GM18526 (cell line): ENCODE results near the gene GDPD5.

ENCODE experiments used
- POLR2A ChIP-seq: IDR thresholded peaks from 3 replicates; pipeline ENCODE4 v1.6.1; 2011; ENCODE audit not compliant: insufficient read length; ENCODE audit errors: extremely low read depth

GDPD5 gene

DNA sequence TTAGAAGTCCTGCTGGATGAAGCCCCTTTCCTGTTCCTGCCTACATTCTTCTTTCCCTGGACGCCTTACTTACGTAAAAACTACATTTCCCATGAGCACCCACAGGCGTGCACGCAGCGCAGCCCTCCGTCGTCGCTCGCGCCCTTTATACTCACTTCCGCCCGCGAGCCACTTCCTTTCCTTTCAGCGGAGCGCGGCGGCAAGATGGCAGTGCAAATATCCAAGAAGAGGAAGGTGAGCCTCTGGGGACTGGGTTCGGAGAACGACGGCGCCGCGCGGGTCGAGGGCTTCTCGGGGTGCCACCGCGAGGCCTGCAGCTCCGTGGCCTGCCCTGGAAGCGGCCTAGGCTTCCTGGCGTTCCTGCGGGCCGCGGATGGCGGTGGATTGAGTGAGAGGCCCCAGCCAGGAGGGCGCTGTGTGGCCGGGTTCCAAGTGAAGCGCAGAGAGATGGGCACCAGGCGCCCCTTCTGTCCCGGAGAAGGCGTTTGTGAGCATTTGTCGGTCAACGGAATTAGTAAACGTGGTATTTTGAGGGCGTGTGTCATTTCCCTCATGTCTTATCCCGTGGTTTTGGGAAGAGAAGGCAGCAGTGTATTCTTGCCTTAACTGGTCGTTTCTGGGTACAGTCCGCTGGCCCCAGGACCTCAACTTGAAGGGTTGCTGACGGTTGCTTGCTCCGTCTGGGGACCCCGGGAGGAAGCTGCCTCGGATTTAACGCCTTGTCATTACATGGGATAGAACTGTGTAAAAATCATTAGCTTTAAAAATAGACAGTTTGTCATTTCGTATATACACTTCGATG lies 126.2 kb downstream of the GDPD5 start, which contains the start of gene RPS3:
Gene RPS3, plus strand, starts transcription at position 175 of the 802 bp plus-strand sequence. Its CDS starts 30 bp downstream, at position 205.
- TF ChIP-seq POLR2A, result peak; percentile 98

DNA sequence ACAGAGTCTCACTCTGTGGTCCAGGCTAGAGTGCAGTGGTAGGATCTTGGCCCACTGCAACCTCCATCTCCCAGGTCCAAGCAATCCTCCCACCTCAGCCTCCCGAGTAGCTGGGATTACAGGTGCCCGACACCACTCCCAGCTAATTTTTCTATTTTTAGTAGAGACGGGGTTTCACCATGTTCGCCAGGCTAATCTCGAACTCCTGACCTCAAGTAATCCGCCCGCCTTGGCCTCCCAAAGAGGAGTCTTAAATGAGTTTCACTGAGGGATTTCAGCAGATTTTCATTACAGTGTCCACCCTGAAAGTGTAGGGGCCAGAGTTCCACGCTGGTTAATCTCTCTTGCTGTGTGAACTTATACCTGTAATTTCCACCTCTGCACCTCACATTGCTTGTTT lies 126.8 kb downstream of the GDPD5 start:
- no peak for TF ChIP-seq POLR2A

DNA sequence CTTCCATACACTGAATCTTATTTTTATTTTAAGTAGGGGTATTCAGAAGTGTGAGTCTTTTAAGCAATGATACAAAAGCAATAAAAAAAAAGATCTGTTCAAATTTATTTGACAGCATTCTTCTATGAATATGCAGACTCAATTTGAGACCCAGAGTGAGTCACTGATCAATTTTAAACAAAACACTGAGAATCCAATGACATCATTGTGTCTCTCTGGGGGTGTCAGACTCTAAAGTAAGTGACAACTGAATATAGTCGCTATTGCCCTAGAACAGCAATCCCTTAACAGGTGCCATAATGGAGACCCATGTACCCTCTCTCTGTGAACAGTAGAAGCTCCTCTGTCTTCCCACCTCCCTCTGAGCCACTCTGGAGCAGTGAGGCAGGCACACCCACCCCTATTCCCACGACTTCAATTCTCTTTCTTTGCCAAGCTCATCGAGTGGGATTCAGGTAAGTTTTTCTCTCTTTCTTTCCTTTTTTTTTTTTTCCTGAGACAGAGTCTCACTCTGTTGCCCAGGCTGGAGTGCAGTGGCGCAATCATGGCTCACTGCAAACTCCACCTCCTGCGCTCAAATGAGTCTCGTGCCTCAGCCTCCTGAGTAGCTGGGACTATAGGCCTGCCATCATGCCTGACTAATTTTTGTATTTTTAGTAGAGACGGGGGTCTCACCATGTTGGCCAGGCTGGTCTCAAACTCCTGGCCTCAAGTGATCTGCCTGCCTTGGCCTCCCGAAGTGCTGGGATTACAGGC lies 131.5 kb downstream of the GDPD5 start:
- no peak for TF ChIP-seq POLR2A

DNA sequence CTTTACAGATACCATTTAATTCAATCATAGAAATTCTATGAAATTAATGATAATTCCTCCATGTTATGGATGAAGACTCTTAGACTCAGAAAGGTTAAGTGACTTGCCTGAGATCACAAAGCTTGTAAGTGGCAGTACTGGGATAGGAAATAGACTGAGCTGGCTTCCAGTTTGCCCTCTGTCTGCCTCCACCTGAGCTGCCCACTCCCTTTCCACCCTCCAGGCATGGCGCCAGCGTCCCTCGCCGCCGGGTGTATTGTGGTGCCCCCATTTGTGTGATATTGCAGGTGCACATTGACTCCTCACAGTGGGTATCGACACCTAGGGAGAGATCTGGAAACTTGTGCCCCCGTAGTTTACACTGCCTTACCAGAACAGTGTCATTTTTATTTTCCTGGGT lies 135.8 kb downstream of the GDPD5 start:
- TF ChIP-seq POLR2A, result no peak

DNA sequence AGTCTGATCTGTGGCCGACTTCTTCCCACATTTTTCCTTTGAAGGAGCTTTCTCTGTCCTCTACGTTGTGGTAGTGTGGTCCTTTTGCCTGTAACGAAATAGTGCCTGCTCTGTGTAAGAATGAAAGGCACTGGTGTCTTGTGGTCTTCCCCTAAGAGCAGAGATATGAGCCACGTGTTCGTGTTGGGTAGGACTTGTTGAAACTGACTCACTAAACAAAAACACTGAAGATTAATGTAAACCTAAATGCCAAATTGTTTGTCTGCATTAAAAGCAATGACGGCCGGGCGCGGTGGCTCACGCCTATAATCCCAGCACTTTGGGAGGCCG lies 136.5 kb downstream of the GDPD5 start:
- TF ChIP-seq POLR2A, result no peak

DNA sequence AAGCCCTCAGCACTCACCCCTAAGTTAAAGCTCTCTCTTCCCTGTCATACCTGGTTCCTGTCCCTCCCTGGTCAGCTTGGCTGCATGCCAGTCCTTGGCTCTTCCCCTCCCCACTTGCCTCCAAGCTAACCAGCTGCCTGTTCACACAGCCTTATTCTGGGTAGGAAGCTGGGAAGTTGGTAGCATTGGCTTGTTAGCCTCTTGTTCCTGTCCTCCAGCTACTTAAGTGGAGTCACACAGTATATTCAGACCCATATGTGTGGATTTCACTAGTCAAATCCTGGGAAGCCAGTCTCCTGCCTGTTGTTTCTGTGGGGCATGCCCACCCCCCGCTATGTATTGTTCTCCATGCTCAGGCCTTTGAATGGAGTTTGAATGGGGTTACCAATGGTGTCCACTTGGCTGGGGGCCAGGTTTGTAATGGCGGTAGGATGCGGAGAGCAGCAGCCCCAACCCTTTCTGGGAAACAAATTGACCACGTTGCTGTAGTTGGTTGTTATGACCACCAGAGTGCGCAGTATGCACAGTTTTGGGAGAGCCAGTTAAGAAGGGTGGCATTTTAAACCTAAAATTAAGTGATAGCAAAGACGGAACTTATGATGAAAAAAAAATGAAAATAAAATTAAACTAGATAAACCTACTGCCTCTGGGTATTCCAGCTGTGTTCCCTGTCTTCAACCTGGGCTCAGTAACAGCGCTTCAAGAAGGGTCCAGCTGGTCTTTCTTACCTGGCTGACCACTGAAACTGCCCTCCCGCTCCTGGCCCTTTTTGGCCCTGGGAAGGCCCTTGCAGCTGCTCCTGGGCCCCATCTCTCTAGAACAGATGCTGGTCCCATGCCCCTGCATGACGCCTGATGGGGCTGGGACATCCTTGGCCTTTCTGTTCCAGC lies 137.1 kb downstream of the GDPD5 start:
- no peak for TF ChIP-seq POLR2A

DNA sequence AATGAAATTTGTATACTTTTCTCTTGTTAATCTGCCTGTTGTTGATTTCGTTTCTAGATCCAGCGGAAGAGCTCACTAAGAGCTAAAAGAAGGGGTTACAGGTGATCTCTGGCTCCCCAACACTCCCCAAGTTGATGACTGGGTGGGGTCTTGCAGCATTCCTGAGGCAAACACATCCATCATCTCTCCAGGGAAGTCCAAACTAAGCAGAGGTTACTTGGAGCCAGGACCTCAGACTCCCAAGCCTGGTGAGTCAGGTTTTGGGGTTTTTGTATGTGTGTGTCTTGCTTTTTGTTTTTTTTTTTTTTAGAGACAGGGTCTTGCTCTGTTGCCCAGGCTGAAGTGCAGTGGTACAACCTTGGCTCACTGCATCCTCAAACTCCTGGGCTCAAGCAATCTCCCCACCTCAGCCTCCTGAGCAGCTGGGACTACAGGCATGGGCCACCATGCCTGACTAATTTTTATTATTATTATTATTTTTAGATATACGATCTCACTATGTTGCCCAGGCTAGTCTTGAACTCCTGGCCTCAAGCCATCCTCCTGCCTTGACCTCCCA lies 137.9 kb downstream of the GDPD5 start:
- TF ChIP-seq POLR2A, result no peak

DNA sequence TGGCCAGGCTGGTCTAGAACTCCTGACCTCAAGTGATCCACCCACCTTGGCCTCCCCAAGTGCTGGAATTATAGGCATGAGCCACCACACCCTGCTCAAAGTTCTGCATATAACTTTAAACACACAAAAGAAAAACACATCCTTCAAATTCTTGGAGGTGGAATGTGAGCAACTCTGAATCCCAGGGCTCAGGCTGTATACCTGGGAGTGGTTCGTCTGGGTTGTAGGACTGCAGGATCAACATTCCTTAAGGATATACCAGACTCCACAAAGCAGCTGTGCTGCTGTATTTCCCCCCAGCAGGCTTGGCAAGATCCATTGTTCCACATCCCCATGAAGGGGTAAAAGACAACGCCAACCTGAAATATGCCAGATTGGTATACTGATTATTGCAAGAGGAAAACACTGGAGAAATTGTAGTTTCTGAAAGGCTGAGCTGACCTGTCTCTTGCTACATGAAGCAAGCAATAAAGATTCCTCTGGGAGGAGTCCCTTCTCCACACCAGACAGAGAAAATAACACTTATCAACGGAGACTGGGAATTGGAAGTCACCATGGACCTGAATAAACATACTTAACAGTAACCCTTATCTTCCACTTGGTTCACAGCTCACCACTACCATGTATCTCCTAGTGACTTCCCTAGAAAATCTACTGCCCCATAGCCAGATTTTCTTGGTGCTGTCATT lies 138.7 kb downstream of the GDPD5 start:
- TF ChIP-seq POLR2A, result no peak
